ENCODE data around the gene BANP.
"Not testable (repeated sequence)": the region's sequence is repeated elsewhere in the genome, so short reads cannot be mapped to it uniquely, and the experiment has no call there.

The BANP gene

DNA sequence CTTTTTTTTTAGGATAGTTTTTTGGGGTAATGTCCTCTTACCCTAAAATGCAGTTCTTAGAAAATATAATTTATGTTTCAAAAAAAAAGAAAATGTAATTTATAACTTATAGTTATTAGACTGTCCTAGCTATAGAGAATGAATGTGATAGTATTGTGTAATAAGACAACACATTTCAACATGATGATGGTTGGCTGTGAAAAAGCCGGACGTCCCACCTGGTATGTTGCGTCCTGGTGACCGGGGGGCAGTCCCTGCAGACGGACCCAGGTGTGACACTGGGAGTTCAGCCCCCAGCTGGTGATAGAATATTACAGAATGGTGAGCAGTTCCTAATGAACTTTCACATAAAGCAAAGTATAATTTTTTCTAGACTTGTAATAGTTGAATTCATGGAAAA, 34.3 kb downstream of the BANP start:
- not testable (repeated sequence) for H3K4me2 ChIP-seq (ENCODE audit: low read length, poor library complexity, severe bottlenecking); H3K9ac ChIP-seq (ENCODE audit: low read length); H3K14ac ChIP-seq (ENCODE audit: low read length in 2 of 2); H2BK12ac ChIP-seq (ENCODE audit: low read length in 2 of 2); H2BK120ac ChIP-seq (ENCODE audit: low read depth, low read length); H3K23ac ChIP-seq (ENCODE audit: low read length in 2 of 2); H2BK5ac ChIP-seq (ENCODE audit: low read depth, low read length, poor library complexity, severe bottlenecking); H4K8ac ChIP-seq (ENCODE audit: low read length); H3K9me3 ChIP-seq (ENCODE audit: control insufficient read depth, low read length); H4K91ac ChIP-seq (ENCODE audit: low read length); H2BK15ac ChIP-seq (ENCODE audit: low read depth, poor library complexity, severe bottlenecking); H3K4ac ChIP-seq (ENCODE audit: low read depth in 1 of 2, low read length in 2 of 2); H2AK5ac ChIP-seq (ENCODE audit: low read length, severe bottlenecking); H3K18ac ChIP-seq (ENCODE audit: low read depth in 1 of 2, low read length in 2 of 2); H3K27ac ChIP-seq (ENCODE audit: low read length, poor library complexity, severe bottlenecking); H3K4me3 ChIP-seq (ENCODE audit: insufficient read depth in 1 of 2, low read depth in 1 of 2, low read length in 2 of 2); DNase-seq; H2AFZ ChIP-seq (ENCODE audit: low read depth, low read length); H3K27me3 ChIP-seq (ENCODE audit: control insufficient read depth in 1 of 2, insufficient read depth in 1 of 2, low read length in 2 of 2)
- peaks cover 20% of the 10 kb centered on the region for H3K79me1 ChIP-seq (replicated peaks; ENCODE audit: low read length, poor library complexity, severe bottlenecking)
- peaks cover 14% of the 10 kb centered on the region for H3K4me1 ChIP-seq (ENCODE audit: control insufficient read depth, insufficient read depth, low read depth, low read length)
- WGBS, result 95% methylated on average over 4 of the region's 5 CpGs
- peaks cover 22 to 32% of the 10 kb centered on the region in 2 experiments for H3K36me3 ChIP-seq (ENCODE audit: control insufficient read depth in 1 of 2, insufficient read depth in 2 of 2, low read depth in 1 of 2, low read length in 2 of 2)

DNA sequence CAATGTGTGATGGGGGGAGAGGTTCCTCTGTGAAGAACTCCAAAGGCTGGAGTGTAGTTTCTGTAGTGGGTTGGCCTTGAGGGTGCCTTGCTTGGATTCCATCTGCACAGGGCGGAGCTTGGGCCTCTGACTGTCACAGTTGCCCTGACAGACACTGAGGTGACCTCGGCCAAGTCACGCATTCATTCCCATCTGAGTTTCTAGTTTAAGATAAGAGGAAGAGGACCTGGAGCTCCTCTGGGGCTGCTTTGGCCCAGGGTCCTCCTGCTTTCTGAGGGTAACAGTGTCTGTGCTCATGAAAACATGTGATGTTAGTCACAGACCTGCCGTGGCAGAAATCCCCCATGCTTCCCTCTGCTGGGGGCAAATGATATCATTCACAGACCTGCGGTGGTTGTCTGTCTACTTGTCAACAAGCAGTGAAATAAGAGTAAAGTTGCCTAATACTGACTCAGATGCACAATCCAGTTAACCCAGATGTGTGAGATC, 35.2 kb downstream of the BANP start:
- H3K4ac ChIP-seq (ENCODE audit: low read depth in 1 of 2, low read length in 2 of 2); H3K4me3 ChIP-seq (ENCODE audit: insufficient read depth in 1 of 2, low read depth in 1 of 2, low read length in 2 of 2); H3K27ac ChIP-seq (ENCODE audit: low read length, poor library complexity, severe bottlenecking); H2BK120ac ChIP-seq (ENCODE audit: low read depth, low read length); H3K18ac ChIP-seq (ENCODE audit: low read depth in 1 of 2, low read length in 2 of 2); H4K91ac ChIP-seq (ENCODE audit: low read length); H3K27me3 ChIP-seq (ENCODE audit: control insufficient read depth in 1 of 2, insufficient read depth in 1 of 2, low read length in 2 of 2); H2BK12ac ChIP-seq (ENCODE audit: low read length in 2 of 2); H2AK5ac ChIP-seq (ENCODE audit: low read length, severe bottlenecking); H3K23ac ChIP-seq (ENCODE audit: low read length in 2 of 2); H4K8ac ChIP-seq (ENCODE audit: low read length); H3K14ac ChIP-seq (ENCODE audit: low read length in 2 of 2); H3K9ac ChIP-seq (ENCODE audit: low read length); H2AFZ ChIP-seq (ENCODE audit: low read depth, low read length); H3K9me3 ChIP-seq (ENCODE audit: control insufficient read depth, low read length); H2BK15ac ChIP-seq (ENCODE audit: low read depth, poor library complexity, severe bottlenecking); H2BK5ac ChIP-seq (ENCODE audit: low read depth, low read length, poor library complexity, severe bottlenecking); H3K4me2 ChIP-seq (ENCODE audit: low read length, poor library complexity, severe bottlenecking): not testable (repeated sequence)
- DNase-seq, result peak; percentile 56
- Histone ChIP-seq H3K79me1 (replicated peaks; ENCODE audit: low read length, poor library complexity, severe bottlenecking) (peaks cover 18% of the 10 kb centered on the region), H3K36me3 (ENCODE audit: control insufficient read depth in 1 of 2, insufficient read depth in 2 of 2, low read depth in 1 of 2, low read length in 2 of 2) (peaks cover 21 to 28% of the 10 kb centered on the region in 2 experiments), H3K4me1 (ENCODE audit: control insufficient read depth, insufficient read depth, low read depth, low read length) (peaks cover 14% of the 10 kb centered on the region)
- WGBS, result 95% methylated on average over 3 of the region's 5 CpGs

DNA sequence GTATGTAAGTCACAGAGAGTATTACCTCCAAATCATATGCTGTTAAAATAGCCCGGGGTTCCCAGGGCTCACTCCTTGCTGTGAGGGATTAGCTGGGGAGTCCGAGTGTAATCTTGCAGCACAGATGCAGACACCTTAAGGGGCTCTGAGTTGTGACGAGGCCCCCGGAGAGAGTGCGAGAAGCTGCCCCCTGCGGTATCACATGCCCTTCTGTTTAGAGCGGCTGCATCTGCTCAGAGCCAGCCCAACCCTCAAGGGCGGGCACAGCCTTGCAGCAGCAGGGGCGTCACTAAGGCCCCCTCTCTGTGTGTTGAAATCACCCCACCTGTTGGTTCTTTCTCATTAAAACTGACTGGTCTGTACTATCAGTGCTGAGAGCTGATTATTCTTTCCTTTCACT, 37.4 kb downstream of the BANP start:
- H3K23ac ChIP-seq (ENCODE audit: low read length in 2 of 2); H3K9me3 ChIP-seq (ENCODE audit: control insufficient read depth, low read length); H4K91ac ChIP-seq (ENCODE audit: low read length); H3K27ac ChIP-seq (ENCODE audit: low read length, poor library complexity, severe bottlenecking); H4K8ac ChIP-seq (ENCODE audit: low read length); H3K4ac ChIP-seq (ENCODE audit: low read depth in 1 of 2, low read length in 2 of 2); H3K9ac ChIP-seq (ENCODE audit: low read length); H2BK120ac ChIP-seq (ENCODE audit: low read depth, low read length); H3K4me2 ChIP-seq (ENCODE audit: low read length, poor library complexity, severe bottlenecking); H3K27me3 ChIP-seq (ENCODE audit: control insufficient read depth in 1 of 2, insufficient read depth in 1 of 2, low read length in 2 of 2); H3K4me1 ChIP-seq (ENCODE audit: control insufficient read depth, insufficient read depth, low read depth, low read length); DNase-seq; H2AFZ ChIP-seq (ENCODE audit: low read depth, low read length); H3K18ac ChIP-seq (ENCODE audit: low read depth in 1 of 2, low read length in 2 of 2); H3K4me3 ChIP-seq (ENCODE audit: insufficient read depth in 1 of 2, low read depth in 1 of 2, low read length in 2 of 2); H2BK15ac ChIP-seq (ENCODE audit: low read depth, poor library complexity, severe bottlenecking); H2BK5ac ChIP-seq (ENCODE audit: low read depth, low read length, poor library complexity, severe bottlenecking); H2AK5ac ChIP-seq (ENCODE audit: low read length, severe bottlenecking); H3K14ac ChIP-seq (ENCODE audit: low read length in 2 of 2); H2BK12ac ChIP-seq (ENCODE audit: low read length in 2 of 2): not testable (repeated sequence)
- Histone ChIP-seq H3K36me3 (ENCODE audit: control insufficient read depth in 1 of 2, insufficient read depth in 2 of 2, low read depth in 1 of 2, low read length in 2 of 2) (peaks cover 10 to 21% of the 10 kb centered on the region in 2 experiments), H3K79me1 (replicated peaks; ENCODE audit: low read length, poor library complexity, severe bottlenecking) (peaks cover 20% of the 10 kb centered on the region)
- 91% methylated on average over 9 of the region's 9 CpGs for WGBS

DNA sequence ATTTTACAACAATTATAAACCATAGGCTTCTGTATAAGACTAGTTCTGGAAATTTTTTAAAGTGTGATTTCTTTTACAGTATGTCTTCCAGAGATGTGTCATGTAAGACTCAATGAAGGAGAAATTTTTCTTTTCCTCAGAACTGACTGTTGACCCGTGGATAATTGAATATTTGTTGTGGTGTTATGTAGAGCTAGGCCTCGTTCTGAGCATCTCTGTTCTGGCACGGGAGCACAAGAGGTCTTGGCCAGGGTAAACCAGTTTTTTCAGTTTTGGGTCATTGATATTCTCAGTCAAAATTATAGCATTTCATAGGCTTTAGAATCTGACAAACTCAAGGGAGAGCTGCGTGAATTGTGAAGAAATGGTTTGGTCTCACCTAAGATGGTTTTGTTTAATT, 39.0 kb downstream of the BANP start:
- not testable (repeated sequence) for H3K23ac ChIP-seq (ENCODE audit: low read length in 2 of 2)

More for the DNA sequence above, 39.0 kb downstream of the BANP start:
- H3K14ac ChIP-seq (ENCODE audit: low read length in 2 of 2); H2BK12ac ChIP-seq (ENCODE audit: low read length in 2 of 2); H3K4ac ChIP-seq (ENCODE audit: low read depth in 1 of 2, low read length in 2 of 2); H4K8ac ChIP-seq (ENCODE audit: low read length); H3K9me3 ChIP-seq (ENCODE audit: control insufficient read depth, low read length); H2AFZ ChIP-seq (ENCODE audit: low read depth, low read length); DNase-seq; H3K4me2 ChIP-seq (ENCODE audit: low read length, poor library complexity, severe bottlenecking); H3K27me3 ChIP-seq (ENCODE audit: control insufficient read depth in 1 of 2, insufficient read depth in 1 of 2, low read length in 2 of 2); H2BK120ac ChIP-seq (ENCODE audit: low read depth, low read length); H3K4me3 ChIP-seq (ENCODE audit: insufficient read depth in 1 of 2, low read depth in 1 of 2, low read length in 2 of 2); H3K4me1 ChIP-seq (ENCODE audit: control insufficient read depth, insufficient read depth, low read depth, low read length); H3K9ac ChIP-seq (ENCODE audit: low read length); H2AK5ac ChIP-seq (ENCODE audit: low read length, severe bottlenecking); H3K18ac ChIP-seq (ENCODE audit: low read depth in 1 of 2, low read length in 2 of 2); H2BK5ac ChIP-seq (ENCODE audit: low read depth, low read length, poor library complexity, severe bottlenecking); H3K27ac ChIP-seq (ENCODE audit: low read length, poor library complexity, severe bottlenecking); H2BK15ac ChIP-seq (ENCODE audit: low read depth, poor library complexity, severe bottlenecking); H4K91ac ChIP-seq (ENCODE audit: low read length): not testable (repeated sequence)
- peaks cover 8 to 19% of the 10 kb centered on the region in 2 experiments for H3K36me3 ChIP-seq (ENCODE audit: control insufficient read depth in 1 of 2, insufficient read depth in 2 of 2, low read depth in 1 of 2, low read length in 2 of 2)
- H3K79me1 ChIP-seq (replicated peaks; ENCODE audit: low read length, poor library complexity, severe bottlenecking), result peaks cover 25% of the 10 kb centered on the region
- 99% methylated on average over 4 of the region's 4 CpGs for WGBS

Data from mesenchymal stem cell (in vitro differentiated cells and primary cell).